Motor neuron (in vitro differentiated cells): Measurements from ENCODE around the gene CHL1. TPM values are rescaled to one million over a fixed set of nuclear protein-coding genes. Genes with fewer than 3 reads are reported as not detected.
"Not testable (repeated sequence)": the region's sequence is repeated elsewhere in the genome, so short reads cannot be mapped to it uniquely, and the experiment has no call there.

ENCODE experiments used
- ATAC-seq, 8 experiments: fragments of 200-7000 bp; cut with Tn5 transposase; replicated peaks in 6 of 8; 2 replicates each; pipeline ENCODE4 v1.8.0; 2021; ENCODE audit warnings: mild to moderate bottlenecking in 8 of 8, moderate library complexity in 8 of 8
- H3K27ac ChIP-seq, 2 donors: fragments of 250-450 bp; sonication (Bioruptor Pico); 2 replicates each; pipeline ENCODE4 v1.9.0; 2021; ENCODE audit warnings: antibody characterized with exemption in 2 of 2, mild to moderate bottlenecking in 2 of 2, moderate library complexity in 1 of 2
- H3K4me1 ChIP-seq, 2 donors: fragments of 250-450 bp; sonication (Bioruptor Pico); replicated peaks in 1 of 2; 2 replicates each; pipeline ENCODE4 v1.6.1; 2021; ENCODE audit warnings: antibody characterized with exemption in 2 of 2, mild to moderate bottlenecking in 2 of 2, moderate library complexity in 1 of 2
- H3K4me3 ChIP-seq, 5 donors: fragments of 250-450 bp; sonication (Bioruptor Pico); 2 replicates each; pipeline ENCODE4 v1.9.0; 2021; ENCODE audit warnings: antibody characterized with exemption in 5 of 5, mild to moderate bottlenecking in 5 of 5, moderate library complexity in 4 of 5
- WGBS, 10 experiments: fragments of 450-650 bp; shearing (Covaris generic); methylation state at CpG; one replicate each; pipeline ENCODE4 v1.0.0; 2022; 5-methylcytosine and 5-hydroxymethylcytosine counted together
- in situ Hi-C, 9 experiments: fragments of 400-800 bp; cut with MboI; loops; one replicate each; pipeline ENCODE4 v1.15.0; 2021; ENCODE audit warnings: low sequenced_read_pairs in 9 of 9, low pct_unique_long_range_greater_than_20kb in 2 of 9; ENCODE audit not compliant: unreplicated experiment in 9 of 9
- total RNA-seq, 8 experiments: library from RNA; unstranded; fragments of 300-600 nt; gene quantifications; 2 replicates each; pipeline versions ENCODE4 v1.2.3 to v1.2.4, GENCODE V29; 2022

CHL1 gene
- total RNA-seq, 8 experiments from 2014 or later = 0.40 to 349 (median 57.0) TPM

DNA sequence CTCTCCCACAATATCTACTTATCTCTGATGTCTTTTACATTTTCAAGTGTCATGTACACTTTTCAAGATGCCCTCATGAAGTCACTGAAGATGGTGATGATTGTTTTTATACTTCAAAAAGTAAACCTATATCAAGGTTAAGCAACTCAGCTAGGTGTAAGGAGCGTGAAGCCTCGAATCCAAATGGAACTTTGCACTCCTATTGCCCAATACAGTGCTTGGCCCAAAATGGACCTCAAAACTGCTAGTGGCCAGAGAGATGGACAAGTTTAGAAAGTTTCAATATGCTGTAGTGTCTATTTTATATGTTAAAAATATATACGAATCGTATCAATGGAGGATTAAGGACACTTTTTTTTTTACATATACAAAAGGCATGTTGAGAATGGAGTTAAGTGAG lies 167.7 kb downstream of the CHL1 start:
- H3K27ac ChIP-seq = no peak overlapping the region
- H3K4me1 ChIP-seq = no peaks in the 10 kb centered on the region
- in situ Hi-C loops = no loop called here
- 25 to 90% (median 65%) methylated on average over 2 to 4 of the region's 4 CpGs; no CpG with 5 or more reads in 2 of the 10 experiments for WGBS, 10 experiments
- H3K4me3 ChIP-seq = no peak overlapping the region
- ATAC-seq = no peak

DNA sequence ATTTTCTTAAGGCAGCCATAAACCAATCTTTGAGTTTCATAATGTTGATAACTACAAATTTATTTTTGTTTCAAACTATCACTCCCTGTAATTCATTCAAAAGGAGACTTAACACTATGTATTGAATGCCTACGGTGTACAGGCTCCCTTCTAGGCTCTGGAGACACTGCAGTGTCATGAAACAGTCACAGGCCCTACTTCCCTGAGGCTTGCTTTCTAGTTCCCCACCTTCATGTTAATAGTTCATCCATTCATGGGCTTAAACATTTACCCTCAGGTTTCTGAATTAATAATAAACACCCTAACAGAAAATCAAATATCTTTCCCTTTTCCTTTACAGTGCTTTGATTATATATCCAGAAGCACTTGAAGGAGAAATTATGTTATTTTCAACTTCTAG lies 168.7 kb downstream of the CHL1 start:
- in situ Hi-C loops = no loop called here
- Histone ChIP-seq H3K4me1 (no peaks in the 10 kb centered on the region), H3K4me3 (no peak overlapping the region), H3K27ac (no peak overlapping the region)
- 0 to 86% (median 20%) methylated on average over 1 of the region's 1 CpG; no CpG with 5 or more reads in 3 of the 10 experiments for WGBS, 10 experiments
- no peak for ATAC-seq

DNA sequence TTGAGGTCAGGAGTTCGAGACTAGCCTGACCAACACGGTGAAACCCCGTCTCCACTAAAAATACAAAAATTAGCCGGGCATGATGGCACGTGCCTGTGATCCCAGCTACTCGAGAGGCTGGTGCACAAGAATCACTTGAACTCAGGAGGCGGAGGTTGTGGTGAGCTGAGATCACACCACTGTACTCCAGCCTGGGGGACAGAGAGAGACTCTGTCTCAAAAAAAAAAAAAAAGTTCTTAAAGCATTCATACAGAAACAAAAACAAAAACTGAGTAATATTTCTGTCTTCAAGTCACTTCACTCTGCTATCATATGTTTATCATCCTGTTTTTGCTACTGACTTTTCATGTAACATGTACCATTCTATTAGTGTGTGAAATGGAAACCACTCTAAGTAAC lies 169.7 kb downstream of the CHL1 start:
- WGBS, 10 experiments = 28 to 94% (median 54%) methylated on average over 1 to 7 of the region's 7 CpGs; no CpG with 5 or more reads in 4 of the 10 experiments
- in situ Hi-C loops, H3K4me3 ChIP-seq, H3K4me1 ChIP-seq, ATAC-seq, H3K27ac ChIP-seq: not testable (repeated sequence)

DNA sequence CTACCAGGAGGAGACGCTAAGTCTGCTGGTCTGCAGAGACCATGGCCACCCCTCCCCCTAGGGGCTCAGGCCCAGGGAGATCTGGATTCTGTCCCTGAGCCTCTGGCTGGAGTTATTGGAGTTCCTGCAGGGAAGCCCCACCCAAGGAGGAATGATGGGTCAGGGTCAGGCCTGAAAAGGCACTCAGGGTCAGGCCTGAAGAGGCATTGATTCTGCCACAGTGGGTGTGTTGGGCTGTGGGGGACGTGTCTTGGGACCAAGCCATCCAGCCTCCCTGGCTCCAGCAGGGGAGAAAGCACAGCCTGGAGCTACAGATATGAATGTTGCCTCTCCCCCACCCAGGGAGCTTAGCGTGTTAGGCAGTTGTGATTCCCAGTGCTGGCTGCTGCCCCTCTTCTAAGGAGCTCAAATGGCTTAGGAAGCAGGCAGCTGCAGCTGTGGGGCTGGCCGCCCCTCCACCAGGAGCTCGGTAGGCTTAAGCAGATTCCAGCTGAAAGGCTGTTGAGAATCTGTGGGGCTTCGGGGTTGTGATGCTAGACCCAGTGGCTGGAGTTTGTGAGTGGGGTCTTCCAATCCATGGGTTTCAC lies 176.7 kb downstream of the CHL1 start:
- Histone ChIP-seq H3K27ac (no peak overlapping the region), H3K4me3 (no peak overlapping the region), H3K4me1 (peaks cover 0 to 10% of the 10 kb centered on the region in 2 donors)
- in situ Hi-C loops = no loop called here
- no peak for ATAC-seq
- 0 to 90% (median 28%) methylated on average over 1 to 2 of the region's 6 CpGs; no CpG with 5 or more reads in 4 of the 10 experiments for WGBS, 10 experiments

DNA sequence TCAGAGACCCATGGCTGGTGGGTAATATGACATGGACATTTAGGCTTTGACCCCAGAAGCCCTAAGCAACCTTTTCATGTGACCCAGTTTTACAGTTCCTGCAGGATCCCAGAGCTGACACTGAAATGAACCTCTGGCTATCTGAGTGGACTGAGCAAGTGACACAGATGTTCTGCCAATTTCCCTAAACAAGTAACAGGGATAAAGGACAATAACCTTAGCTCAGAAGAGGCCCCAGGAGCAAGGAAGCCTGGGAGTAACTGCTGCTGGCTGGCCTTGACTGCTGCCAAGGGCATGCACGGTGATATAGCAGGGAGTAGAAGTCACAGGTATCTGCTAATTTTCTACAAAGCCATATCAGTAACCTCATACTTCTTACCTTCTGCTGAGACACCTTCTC lies 177.9 kb downstream of the CHL1 start:
- ATAC-seq = no peak
- 63 to 86% (median 80%) methylated on average over 1 of the region's 1 CpG; no CpG with 5 or more reads in 7 of the 10 experiments for WGBS, 10 experiments
- in situ Hi-C loops = no loop called here
- Histone ChIP-seq H3K4me1 (peaks cover 0 to 10% of the 10 kb centered on the region in 2 donors), H3K27ac (no peak overlapping the region), H3K4me3 (no peak overlapping the region)

DNA sequence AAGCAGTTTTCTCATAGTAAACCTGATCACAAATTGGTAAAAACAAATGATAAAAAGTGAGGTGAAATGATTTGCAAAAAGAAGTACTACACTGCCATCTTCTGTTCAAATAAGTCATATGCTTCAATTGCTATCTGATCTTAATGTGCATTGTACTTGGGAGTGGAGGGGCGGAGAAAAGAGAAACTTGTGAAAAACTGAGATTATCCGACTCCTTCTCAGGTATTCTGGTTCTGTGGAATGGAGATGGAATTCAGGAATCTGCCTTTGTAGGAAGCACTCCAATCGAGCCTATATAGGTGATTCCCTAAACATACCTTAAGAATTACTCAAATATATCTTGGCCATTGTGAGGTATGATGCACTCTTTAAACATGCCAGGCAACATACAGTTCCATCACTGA lies 180.6 kb downstream of the CHL1 start:
- Histone ChIP-seq H3K4me1 (peaks cover 0 to 10% of the 10 kb centered on the region in 2 donors), H3K4me3 (no peak overlapping the region), H3K27ac (no peak overlapping the region)
- ATAC-seq = peak in 3 of 8 experiments; percentile 50 to 73 (median 70)
- in situ Hi-C loops = no loop called here
- 0 to 60% (median 18%) methylated on average over 1 to 3 of the region's 3 CpGs for WGBS, 10 experiments

DNA sequence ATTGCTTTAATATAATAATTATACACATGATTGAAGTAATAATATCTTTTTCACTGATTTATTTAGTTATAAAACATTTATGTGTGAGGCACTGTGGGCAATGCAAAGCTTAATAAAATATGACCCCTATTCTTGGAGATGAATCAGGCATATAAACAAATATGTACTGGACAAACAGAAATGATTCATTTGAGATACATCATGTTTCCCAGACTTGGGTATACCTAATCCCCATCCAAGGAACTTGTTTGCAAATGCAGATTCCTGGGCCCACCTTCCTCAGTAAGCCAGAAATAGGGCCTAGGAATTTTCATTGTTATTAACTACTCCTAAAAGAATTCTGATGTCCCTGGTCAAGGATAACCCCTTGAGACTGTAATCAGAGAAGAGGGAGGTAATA lies 184.2 kb downstream of the CHL1 start:
- in situ Hi-C loops = no loop called here
- H3K4me3 ChIP-seq = no peak overlapping the region
- ATAC-seq = no peak

DNA sequence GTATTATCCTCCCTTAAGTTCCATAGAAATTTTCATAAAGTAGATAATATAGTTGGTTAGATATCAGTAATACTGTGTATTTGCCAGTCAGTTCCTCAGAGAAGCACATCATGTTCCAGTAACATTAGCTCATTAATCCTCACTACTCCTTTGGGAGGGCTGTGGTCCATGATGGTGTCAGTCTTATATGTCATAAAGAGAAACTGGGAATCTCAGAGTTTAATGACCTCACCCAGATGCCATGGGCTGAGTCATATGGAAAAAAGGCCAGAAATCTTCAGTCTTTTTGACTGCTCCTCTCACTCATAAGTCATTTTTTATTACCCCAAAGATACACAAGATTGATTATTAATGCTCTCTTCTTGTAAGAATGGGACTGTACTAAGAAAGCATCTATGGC lies 188.6 kb downstream of the CHL1 start:
- Histone ChIP-seq H3K4me3 (no peak overlapping the region), H3K4me1 (no peaks in the 10 kb centered on the region), H3K27ac (no peak overlapping the region)
- peak in 3 of 8 experiments; percentile 16 to 71 (median 35) for ATAC-seq
- in situ Hi-C loops = no loop called here

More for the DNA sequence above, 184.2 kb downstream of the CHL1 start:
- Histone ChIP-seq H3K27ac (no peak overlapping the region), H3K4me1 (no peaks in the 10 kb centered on the region)

DNA sequence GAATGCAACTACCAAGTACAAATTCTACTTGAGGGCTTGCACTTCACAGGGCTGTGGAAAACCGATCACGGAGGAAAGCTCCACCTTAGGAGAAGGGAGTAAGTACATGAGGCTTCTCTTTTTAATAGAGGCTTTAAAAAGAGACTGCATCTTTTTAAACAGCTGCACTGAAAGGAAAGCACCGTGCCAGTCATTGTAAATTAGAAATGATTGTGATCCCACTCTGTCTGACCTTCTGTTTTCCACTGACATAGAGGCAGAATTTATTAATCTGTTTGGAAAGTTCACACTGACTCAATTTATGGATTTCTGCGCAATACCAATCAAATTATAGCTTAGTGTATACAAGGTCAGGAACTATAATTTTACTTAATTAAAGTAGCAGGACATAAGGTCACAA lies 198.2 kb downstream of the CHL1 start:
- H3K27ac ChIP-seq = no peak overlapping the region
- in situ Hi-C loops = no loop called here
- 0 to 54% (median 31%) methylated on average over 1 to 4 of the region's 4 CpGs; no CpG with 5 or more reads in 1 of the 10 experiments for WGBS, 10 experiments
- ATAC-seq = peak in 4 of 8 experiments; percentile 19 to 58 (median 54)
- peaks cover 0 to 10% of the 10 kb centered on the region in 2 donors for H3K4me1 ChIP-seq
- H3K4me3 ChIP-seq = no peak overlapping the region

DNA sequence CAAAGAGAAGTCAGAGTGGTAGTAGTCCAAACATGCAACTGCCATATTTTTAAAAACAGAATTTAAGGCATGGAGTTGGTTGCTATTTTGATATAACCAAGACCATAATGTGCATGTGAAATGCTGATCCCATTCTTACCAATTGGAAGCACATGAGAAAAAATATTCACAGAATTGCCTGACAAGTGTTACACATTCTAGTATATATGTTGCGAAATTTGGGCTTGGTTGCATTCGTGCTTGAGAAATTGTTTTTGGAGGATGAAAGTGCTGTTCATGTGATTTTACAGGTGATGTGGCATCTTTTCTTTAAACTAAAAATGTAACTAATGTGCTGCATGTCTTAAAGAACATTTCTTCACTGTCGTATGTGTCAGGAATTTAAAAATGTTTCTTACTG lies 199.7 kb downstream of the CHL1 start:
- in situ Hi-C loops = no loop called here
- 0 to 96% (median 70%) methylated on average over 1 to 3 of the region's 3 CpGs for WGBS, 10 experiments
- no peak for ATAC-seq
- no peak overlapping the region for H3K27ac ChIP-seq
- H3K4me3 ChIP-seq = no peak overlapping the region
- H3K4me1 ChIP-seq = peaks cover 0 to 10% of the 10 kb centered on the region in 2 donors

DNA sequence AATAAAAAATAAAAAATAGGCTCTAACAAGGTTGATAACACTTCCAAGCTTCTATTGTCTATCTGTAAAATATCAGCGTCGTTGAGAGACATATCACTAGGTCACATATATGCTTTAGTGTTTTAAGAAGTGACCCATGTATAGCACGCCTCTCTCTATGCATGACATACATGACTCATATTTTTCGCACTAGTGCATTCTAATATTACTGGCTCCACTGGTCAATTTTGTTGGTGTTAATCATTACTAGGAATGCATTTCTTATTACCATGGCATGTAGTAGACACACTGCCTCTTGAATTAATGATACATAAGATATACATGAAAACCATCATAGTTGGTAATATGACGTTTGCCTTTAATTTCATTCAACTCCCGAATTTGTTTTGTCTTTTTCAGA lies 203.1 kb downstream of the CHL1 start:
- ATAC-seq = no peak
- Histone ChIP-seq H3K4me1 (peaks cover 0 to 10% of the 10 kb centered on the region in 2 donors), H3K27ac (no peak overlapping the region), H3K4me3 (no peak overlapping the region)
- WGBS, 10 experiments = 8 to 100% (median 82%) methylated on average over 3 to 6 of the region's 6 CpGs
- in situ Hi-C loops = no loop called here

DNA sequence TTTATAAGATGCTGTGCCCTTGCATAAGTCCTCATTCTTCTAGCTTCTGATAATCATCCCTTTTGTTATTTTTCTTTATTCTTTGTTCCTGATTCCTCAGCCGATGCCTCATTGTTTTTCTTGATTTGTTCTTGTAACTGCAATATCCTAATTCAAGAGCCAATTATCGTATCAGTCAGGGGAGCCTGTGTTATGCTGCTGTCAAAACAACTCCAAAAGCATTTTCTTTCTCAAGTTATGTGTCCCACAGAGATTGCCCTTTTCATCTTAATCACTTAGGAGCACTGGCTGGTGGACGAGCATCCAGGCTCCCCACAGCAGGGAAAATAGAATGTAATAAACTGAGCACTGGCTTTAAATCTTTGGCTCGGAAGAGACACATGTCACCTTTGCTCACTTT lies 207.3 kb downstream of the CHL1 start:
- WGBS, 10 experiments = 0 to 94% (median 65%) methylated on average over 2 to 4 of the region's 4 CpGs
- Histone ChIP-seq H3K4me1 (no peaks in the 10 kb centered on the region), H3K4me3 (no peak overlapping the region), H3K27ac (no peak overlapping the region)
- no peak for ATAC-seq
- in situ Hi-C loops = no loop called here

DNA sequence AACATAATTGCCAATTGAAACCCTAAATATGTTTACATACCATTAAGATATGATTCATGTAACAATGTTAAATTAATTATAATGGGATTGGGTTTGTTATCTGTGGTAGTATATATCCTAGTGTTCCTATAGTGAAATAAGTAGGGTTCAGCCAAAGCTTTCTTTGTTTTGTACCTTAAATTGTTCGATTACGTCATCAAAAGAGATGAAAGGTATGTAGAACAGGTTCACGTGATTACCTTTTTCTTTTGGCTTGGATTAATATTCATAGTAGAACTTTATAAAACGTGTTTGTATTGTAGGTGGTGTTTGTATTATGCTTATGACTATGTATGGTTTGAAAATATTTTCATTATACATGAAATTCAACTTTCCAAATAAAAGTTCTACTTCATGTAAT lies 212.4 kb downstream of the CHL1 start:
- H3K4me1 ChIP-seq = no peaks in the 10 kb centered on the region
- WGBS, 10 experiments = 20 to 84% (median 70%) methylated on average over 2 to 4 of the region's 4 CpGs; no CpG with 5 or more reads in 1 of the 10 experiments
- in situ Hi-C loops = no loop called here
- H3K27ac ChIP-seq = no peak overlapping the region
- no peak for ATAC-seq
- no peak overlapping the region for H3K4me3 ChIP-seq

DNA sequence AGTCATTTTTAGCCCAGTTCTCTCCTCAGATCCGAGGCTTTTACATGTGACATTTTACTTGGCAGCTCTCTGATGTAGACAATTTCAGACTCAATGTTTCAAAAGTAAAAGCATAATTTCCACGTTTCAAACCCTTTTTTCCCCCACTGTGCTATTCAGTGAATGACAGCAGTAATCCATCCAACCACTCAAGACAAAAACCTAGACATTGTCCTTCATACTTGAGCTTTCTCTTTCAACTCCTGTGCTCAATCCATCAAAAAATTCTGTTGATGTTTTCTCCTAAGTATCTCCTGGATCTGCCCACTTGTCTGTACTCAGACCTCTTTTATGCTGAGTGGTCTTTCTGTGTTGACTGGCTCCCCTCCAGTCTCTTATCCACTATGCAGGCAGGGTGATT lies 214.7 kb downstream of the CHL1 start:
- ATAC-seq = no peak
- H3K4me3 ChIP-seq = no peak overlapping the region
- in situ Hi-C loops = no loop called here

More for the DNA sequence above, 214.7 kb downstream of the CHL1 start:
- H3K4me1 ChIP-seq = no peaks in the 10 kb centered on the region
- WGBS, 10 experiments = 0 to 58% (median 14%) methylated on average over 1 to 2 of the region's 2 CpGs; no CpG with 5 or more reads in 3 of the 10 experiments
- no peak overlapping the region for H3K27ac ChIP-seq
